ENCODE data around the gene CHST9.

GRCh38 chr18:27185897-27186296, 789 bp upstream of the CHST9 start:
- TF ChIP-seq CTCF (IDR thresholded peaks at IDR 0.05; ENCODE audit: low read depth, low read length, missing input control) (no peak), JUND (IDR thresholded peaks at IDR 0.05) (no peak)

All from liver (tissue), 3 donors.